ENCODE results near the gene ST6GALNAC3.
"Not testable (repeated sequence)": the region's sequence is repeated elsewhere in the genome, so short reads cannot be mapped to it uniquely, and the experiment has no call there.

Gene ST6GALNAC3

GRCh38 chr1:76336931-76337371, 262.4 kb downstream of the ST6GALNAC3 start:
- DNase-seq (ENCODE audit: low spot score) = no peak
- no peak for TF ChIP-seq CTCF (IDR thresholded peaks at IDR 0.05; ENCODE audit: borderline replicate concordance, control extremely low read depth, extremely low read depth, insufficient read depth, missing control alignments)
- in situ Hi-C loops (cut with MboI; ENCODE audit: low sequenced_read_pairs, unreplicated experiment) = loop anchor here (25.0 kb wide), 1 partner anchor 100 kb away; no protein-coding TSS in a partner anchor

- no peak for TF ChIP-seq CTCF (IDR thresholded peaks at IDR 0.05; ENCODE audit: borderline replicate concordance, control extremely low read depth, extremely low read depth, insufficient read depth, missing control alignments)
- DNase-seq (ENCODE audit: low spot score) = no peak
- in situ Hi-C loops (cut with MboI; ENCODE audit: low sequenced_read_pairs, unreplicated experiment) = loop anchor here (25.0 kb wide), 1 partner anchor 100 kb away; no protein-coding TSS in a partner anchor
Measured at GRCh38 chr1:76337542-76338219, 263.1 kb downstream of the ST6GALNAC3 start.

- DNase-seq (ENCODE audit: low spot score) = no peak
- TF ChIP-seq CTCF (IDR thresholded peaks at IDR 0.05; ENCODE audit: borderline replicate concordance, control extremely low read depth, extremely low read depth, insufficient read depth, missing control alignments) = no peak
- in situ Hi-C loops (cut with MboI; ENCODE audit: low sequenced_read_pairs, unreplicated experiment) = loop anchor here (25.0 kb wide), 1 partner anchor 97 kb away; no protein-coding TSS in a partner anchor
Measured at GRCh38 chr1:76340056-76340455, 265.5 kb downstream of the ST6GALNAC3 start.

- in situ Hi-C loops (cut with MboI; ENCODE audit: low sequenced_read_pairs, unreplicated experiment) = loop anchor here (25.0 kb wide), 1 partner anchor 95 kb away; no protein-coding TSS in a partner anchor
- DNase-seq (ENCODE audit: low spot score) = not testable (repeated sequence)
Measured at GRCh38 chr1:76341816-76342215, 267.3 kb downstream of the ST6GALNAC3 start.

- DNase-seq (ENCODE audit: low spot score) = no peak
- TF ChIP-seq CTCF (IDR thresholded peaks at IDR 0.05; ENCODE audit: borderline replicate concordance, control extremely low read depth, extremely low read depth, insufficient read depth, missing control alignments) = no peak
- in situ Hi-C loops (cut with MboI; ENCODE audit: low sequenced_read_pairs, unreplicated experiment) = loop anchor here (25.0 kb wide), 1 partner anchor 94 kb away; no protein-coding TSS in a partner anchor
Measured at GRCh38 chr1:76343356-76343755, 268.8 kb downstream of the ST6GALNAC3 start.

- no peak for DNase-seq (ENCODE audit: low spot score)
- in situ Hi-C loops (cut with MboI; ENCODE audit: low sequenced_read_pairs, unreplicated experiment) = no loop called here
- TF ChIP-seq CTCF (IDR thresholded peaks at IDR 0.05; ENCODE audit: borderline replicate concordance, control extremely low read depth, extremely low read depth, insufficient read depth, missing control alignments) = no peak
Measured at GRCh38 chr1:76351655-76352054, 277.1 kb downstream of the ST6GALNAC3 start.

GRCh38 chr1:76352741-76353435, 278.3 kb downstream of the ST6GALNAC3 start:
- in situ Hi-C loops (cut with MboI; ENCODE audit: low sequenced_read_pairs, unreplicated experiment) = no loop called here

More at GRCh38 chr1:76352741-76353435, 278.3 kb downstream of the ST6GALNAC3 start:
- TF ChIP-seq CTCF (IDR thresholded peaks at IDR 0.05; ENCODE audit: borderline replicate concordance, control extremely low read depth, extremely low read depth, insufficient read depth, missing control alignments) = no peak
- DNase-seq (ENCODE audit: low spot score) = no peak
